Eye (tissue), 1 donor: Measurements from ENCODE around the gene ATP1A4.

Source experiments
- DNase-seq: peaks from one replicate; pipeline ENCODE4 v3.0.0-alpha.2; 2015

Gene ATP1A4

DNA sequence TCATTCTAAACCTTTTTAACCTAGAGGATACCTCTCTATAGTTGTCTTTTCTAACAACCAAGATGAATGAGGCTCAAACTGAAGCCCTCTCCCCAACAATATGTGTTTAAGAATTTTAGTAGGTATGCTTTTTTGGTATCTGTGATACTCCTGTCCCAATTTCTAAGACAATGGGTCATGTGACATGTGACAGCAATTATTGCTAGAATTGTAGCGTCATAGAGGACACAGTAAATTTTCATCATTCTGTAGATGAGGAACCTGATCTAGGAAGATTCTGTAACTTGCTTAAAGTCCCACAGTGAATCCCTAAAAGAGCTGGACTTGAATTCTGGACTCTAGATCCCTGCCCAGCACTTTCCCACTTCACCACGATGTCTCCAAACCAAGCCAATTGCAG is 27.3 kb downstream of the ATP1A4 start:
- DNase-seq: no peak

- no peak for DNase-seq
Measured at GRCh38 chr1:160179336-160179735, 27.9 kb downstream of the ATP1A4 start.

DNA sequence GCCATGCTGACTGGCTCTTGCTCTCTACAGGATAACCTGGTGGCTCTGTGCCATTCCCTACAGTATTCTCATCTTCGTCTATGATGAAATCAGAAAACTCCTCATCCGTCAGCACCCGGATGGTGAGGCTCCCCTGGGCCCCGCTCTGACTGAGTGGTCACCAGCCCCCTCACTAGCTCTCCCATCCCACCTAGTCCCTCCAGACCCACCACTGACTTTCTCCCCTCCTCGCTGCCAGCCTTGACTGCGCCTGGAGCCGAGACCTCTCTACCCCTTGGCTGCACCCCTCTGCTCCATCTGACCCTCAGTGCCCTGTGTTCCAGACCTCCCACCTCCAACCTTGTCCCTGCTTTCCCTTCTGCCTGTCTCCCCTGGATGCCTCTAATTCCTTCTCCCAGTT is 34.8 kb downstream of the ATP1A4 start:
- DNase-seq: no peak

GRCh38 chr1:160186729-160187128 is 35.3 kb downstream of the ATP1A4 start:
- DNase-seq: no peak

- no peak for DNase-seq
Measured at GRCh38 chr1:160187407-160187806, 36.0 kb downstream of the ATP1A4 start.

DNA sequence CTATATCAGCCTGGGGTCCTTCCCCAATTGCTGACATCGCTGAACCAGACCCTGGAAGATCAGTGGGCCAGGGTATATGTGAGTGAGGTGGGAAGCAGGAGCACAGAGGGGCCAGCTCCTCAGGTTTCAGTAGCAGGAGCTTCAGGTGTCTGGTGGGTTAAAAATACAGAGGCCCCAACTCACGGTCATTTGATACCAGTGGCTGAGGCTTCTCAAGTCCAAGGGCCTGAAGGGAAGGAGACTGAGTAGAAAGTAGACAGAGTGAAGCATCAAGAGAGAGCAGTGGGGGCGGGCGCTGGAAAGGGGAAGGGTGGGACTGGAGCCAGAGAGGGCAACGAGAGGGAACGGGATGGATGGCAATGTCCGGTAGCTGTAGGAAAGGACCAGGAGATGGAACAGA is 36.9 kb downstream of the ATP1A4 start:
- DNase-seq: no peak

- DNase-seq: peak; percentile 50
Measured at GRCh38 chr1:160189649-160190625, 38.5 kb downstream of the ATP1A4 start, which contains the start of gene CASQ1. Gene CASQ1 (plus strand): TSS chr1:160190575. CDS start chr1:160190752, 177 bp downstream.

- no peak for DNase-seq
Measured at GRCh38 chr1:160191756-160192155, 40.4 kb downstream of the ATP1A4 start.

DNA sequence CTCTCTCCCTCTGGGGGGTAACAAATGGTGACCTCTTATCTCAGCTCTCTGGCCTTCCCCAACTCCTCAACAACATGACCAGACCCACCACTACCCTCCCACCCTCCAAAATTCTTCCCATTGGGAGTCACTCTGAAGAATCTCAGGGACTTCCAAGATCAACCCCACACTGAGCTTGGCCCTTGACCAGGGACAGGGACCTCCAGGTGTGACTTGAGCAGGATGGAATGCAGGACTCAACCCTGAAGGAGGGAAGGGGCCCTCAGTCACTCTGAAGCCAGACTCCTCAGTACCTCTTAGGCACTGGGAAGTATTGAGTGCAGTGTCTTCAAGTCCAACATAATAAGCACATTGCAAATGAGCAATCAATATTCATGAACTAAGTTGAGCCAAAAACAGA is 40.8 kb downstream of the ATP1A4 start:
- no peak for DNase-seq

DNA sequence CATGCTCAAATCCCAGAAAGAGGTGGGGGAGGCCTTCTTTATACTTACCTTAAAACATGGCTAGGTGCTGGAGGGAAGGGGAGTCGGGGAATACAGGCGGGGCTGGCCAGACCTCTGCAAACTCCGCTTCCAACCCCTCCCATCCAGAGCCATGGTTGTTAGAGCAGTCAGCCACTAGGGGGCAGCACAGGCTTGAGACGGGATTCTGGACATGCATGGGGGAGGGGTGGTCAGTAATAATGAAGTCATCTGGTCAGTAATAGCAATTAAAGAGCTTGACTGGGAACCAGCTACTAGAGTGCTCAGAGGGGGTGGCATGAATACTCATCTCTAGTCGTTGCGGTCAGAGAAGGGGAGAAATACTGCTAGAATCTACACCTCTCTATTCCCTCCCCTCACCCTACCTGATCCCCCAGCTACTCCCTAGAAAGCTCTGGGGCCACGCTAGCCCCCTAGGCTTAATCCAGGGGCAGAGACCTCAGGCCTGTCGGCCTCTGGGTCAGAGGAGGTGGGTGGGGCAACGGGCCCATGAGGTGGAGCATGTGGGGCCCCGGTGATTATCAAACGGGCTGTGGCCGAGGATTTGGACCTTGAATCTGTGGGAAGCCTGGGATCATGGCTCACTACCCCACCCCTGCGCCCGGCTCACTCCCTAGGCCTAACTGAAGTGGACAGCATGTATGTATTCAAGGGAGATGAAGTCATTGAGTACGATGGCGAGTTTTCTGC is 41.9 kb downstream of the ATP1A4 start:
- DNase-seq: peak; percentile 98

- no peak for DNase-seq
Measured at GRCh38 chr1:160193832-160194736, 42.7 kb downstream of the ATP1A4 start.

- no peak for DNase-seq
Measured at GRCh38 chr1:160194737-160195059, 43.3 kb downstream of the ATP1A4 start.

DNA sequence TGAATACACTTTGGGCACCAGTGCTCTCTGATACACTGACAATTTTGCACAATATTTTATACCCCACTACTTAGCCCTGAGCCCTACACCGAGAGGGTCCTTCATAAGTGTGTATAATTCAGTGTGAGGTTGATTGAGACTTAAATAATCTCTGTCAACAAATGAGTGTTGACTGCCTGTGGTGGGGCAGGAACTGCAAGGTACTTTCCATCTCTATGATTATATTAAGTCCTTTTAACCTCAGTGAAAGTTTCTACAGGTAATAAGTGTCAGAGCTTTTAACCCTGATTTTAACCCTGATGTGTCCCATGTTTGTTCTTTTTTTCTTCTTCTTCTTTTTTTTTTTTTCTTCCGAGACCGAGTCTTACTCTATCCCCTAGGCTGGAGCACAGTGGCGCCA is 44.7 kb downstream of the ATP1A4 start:
- no peak for DNase-seq

DNA sequence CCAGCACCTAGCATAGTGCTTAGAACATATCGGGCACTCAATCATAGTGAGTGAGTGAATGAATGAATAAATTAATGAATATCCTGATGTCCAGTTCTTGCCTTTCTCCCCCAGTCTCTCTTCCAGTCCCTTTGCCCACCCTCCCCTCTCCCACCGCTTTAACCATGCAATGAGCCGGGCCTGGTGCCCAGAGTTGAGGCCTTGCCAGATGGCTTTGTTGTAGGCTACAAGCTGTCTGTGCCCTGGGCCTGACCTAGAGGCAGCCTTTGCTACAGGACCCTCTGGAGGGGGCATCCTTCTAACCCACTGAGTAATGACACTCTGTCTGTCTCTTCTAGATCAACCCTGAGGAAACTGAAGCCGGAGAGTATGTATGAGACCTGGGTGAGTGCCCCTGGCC is 45.8 kb downstream of the ATP1A4 start:
- no peak for DNase-seq

- no peak for DNase-seq
Measured at GRCh38 chr1:160200786-160201185, 49.4 kb downstream of the ATP1A4 start.

DNA sequence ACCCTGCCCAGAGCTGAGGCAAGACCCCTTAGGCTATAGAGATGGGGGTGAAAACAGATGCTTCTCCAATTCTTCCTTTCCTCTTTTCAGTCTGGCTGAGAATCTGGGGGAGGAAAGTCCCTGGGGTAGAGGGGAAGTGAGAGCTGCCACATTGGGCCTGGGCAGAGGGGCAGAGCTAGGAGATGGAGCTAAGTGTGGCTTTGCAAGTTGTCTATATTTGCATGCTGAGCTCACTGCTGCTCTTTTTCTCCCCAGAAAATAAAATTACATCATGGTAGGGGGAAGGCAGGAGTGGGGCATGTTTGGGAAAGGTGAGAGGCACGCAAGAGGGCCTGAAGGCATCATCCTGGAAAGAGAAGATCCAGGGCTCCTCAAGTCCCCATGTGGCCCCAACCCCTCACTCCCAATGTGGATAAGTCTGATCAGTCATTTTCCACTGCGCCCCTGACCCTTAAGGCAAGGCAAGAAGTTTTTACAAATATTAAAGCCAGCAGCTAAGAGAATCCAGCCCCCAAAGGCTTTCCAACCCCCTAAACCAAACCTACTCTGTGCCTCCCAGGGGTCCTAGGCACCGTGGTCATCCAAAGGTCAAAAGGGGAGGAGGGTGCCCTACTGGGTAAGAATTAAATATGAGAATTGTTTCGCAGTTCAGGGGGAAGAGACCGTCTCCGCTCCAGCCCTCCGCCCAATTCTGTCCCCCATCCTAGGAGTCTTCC is 53.3 kb downstream of the ATP1A4 start:
- no peak for DNase-seq

DNA sequence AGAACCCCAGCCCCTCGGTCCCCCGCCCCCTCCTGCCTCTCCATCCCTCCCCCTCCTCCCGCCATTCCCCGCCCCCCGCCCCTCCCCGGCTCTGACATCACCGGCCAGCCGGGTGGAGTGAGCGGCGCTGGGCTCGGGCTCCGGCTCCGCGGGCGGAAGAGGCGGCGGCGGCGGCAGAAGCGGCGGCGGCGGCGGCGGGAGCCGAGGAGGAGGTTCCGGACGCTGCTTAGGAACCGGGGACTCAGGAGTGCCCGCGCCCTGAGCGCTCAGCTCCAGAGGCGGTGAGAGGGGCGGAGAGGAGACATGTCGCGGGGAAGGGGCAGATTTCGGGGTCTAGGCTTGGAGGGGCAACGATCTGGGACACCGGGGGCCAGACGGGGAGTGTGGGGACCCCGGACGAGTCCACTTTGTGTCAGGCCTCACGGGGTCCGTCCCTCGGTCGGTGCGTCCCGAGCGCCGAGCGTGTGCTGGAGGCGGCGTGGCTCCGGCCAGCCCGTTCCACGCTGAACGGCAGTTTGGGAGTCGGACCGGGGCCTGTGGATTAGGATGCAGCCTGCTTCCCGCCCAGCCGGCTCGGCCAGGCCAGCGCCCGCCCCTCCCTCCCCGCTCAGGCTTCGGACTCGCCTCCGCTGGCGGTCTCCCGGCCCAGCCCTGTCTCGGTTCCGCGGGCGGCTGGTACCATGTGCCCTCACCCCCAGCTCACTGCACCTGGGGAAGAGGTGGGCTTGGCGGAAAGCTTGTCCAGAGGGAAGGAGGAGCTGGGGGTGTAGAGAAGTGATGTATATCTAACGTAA is 54.0 kb downstream of the ATP1A4 start, which contains the start of gene PEA15:
Gene PEA15, plus strand, starts transcription at position 143 of the 794 bp plus-strand sequence. CDS start 6,161 bp downstream, outside the sequence.
- DNase-seq: peak; percentile 90

- DNase-seq: peak; percentile 71
Measured at GRCh38 chr1:160206036-160206389, 54.6 kb downstream of the ATP1A4 start.

DNA sequence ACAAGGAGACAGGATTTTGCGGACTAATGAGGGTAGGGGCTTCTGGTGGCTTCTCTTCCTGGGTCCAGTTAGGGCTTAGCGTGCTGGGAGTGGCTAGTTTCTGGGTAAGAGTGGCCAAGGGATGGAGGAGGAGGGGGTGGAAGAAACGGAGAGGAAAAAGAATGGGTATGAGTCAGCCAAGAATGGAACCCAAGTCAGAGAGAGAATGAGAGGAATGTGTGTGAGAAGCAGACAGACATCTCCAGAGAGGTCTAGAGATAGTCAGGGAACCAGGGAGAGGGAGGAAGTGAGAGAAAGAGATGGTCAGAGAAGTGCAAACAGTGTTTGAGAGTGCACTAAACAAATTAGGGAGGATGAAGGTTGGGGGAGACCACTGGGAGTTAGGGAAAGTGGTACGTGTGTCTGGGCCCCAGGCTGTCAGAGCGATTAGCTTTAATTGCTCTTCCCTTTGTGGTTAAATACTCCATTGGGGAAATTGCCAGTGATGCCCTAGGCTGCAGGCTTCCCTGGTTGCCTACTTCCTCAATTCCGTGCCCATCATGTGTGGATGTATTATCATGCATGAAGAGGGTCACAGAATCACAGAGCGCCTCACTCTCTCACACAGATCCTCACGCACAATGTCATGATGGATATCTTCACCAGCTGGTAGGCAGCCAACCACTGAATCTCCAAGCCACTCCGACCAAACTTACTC is 55.2 kb downstream of the ATP1A4 start:
- peak; percentile 64 for DNase-seq

GRCh38 chr1:160207118-160207650 is 55.8 kb downstream of the ATP1A4 start:
- DNase-seq: no peak
